HL-60 (cell line): ENCODE data around the gene FMNL2.

Experiments
- POLR2AphosphoS5 ChIP-seq: IDR thresholded peaks from 2 replicates; pipeline ENCODE4 v1.6.1; 2012; ENCODE audit warnings: low read depth
- TF ChIP-seq, protein P1 (sequence below): IDR thresholded peaks from 2 replicates; pipeline ENCODE4 v1.6.1; 2012; ENCODE audit warnings: low read depth; ENCODE audit not compliant: insufficient replicate concordance

DNA sequence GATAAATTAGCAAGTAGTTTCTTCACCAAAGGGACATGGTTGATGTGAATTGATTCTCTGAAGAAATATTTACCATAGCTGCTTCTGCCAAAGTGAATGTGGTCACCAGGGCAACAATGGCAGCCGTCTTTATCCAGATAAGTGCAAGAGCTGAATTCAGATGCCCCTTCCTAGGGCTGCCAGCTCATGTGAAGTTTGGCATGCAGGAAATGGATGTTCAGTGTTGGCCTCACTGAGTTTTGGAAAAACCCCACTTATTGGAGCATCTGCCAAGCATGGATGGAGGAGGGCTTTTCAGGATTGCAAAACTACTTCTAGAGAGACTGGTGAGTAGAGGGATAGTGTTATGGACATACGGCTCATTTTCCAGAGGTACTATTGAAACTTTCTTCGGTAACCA is 80.8 kb downstream of the FMNL2 start:
- no peak for TF ChIP-seq POLR2AphosphoS5
- TF ChIP-seq, protein P1, sequence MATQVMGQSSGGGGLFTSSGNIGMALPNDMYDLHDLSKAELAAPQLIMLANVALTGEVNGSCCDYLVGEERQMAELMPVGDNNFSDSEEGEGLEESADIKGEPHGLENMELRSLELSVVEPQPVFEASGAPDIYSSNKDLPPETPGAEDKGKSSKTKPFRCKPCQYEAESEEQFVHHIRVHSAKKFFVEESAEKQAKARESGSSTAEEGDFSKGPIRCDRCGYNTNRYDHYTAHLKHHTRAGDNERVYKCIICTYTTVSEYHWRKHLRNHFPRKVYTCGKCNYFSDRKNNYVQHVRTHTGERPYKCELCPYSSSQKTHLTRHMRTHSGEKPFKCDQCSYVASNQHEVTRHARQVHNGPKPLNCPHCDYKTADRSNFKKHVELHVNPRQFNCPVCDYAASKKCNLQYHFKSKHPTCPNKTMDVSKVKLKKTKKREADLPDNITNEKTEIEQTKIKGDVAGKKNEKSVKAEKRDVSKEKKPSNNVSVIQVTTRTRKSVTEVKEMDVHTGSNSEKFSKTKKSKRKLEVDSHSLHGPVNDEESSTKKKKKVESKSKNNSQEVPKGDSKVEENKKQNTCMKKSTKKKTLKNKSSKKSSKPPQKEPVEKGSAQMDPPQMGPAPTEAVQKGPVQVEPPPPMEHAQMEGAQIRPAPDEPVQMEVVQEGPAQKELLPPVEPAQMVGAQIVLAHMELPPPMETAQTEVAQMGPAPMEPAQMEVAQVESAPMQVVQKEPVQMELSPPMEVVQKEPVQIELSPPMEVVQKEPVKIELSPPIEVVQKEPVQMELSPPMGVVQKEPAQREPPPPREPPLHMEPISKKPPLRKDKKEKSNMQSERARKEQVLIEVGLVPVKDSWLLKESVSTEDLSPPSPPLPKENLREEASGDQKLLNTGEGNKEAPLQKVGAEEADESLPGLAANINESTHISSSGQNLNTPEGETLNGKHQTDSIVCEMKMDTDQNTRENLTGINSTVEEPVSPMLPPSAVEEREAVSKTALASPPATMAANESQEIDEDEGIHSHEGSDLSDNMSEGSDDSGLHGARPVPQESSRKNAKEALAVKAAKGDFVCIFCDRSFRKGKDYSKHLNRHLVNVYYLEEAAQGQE, result no peak
